ENCODE data around the gene PDE6C. TPM values are rescaled to one million over a fixed set of nuclear protein-coding genes. Genes with fewer than 3 reads are reported as not detected.

PDE6C gene
- total RNA-seq, 2 experiments from 2014 or later = 0.03 to 0.13 TPM

GRCh38 chr10:93604146-93604545 lies 8.2 kb upstream of the PDE6C start:
- intact Hi-C loops (cut with micrococcal nuclease; ENCODE audit: unreplicated experiment) = no loop called here
- 0 out of 2 replicates have a peak overlapping the region, but pooled peaks have one; percentile 4 for H3K4me2 ChIP-seq (ENCODE audit: low read length)
- H2AFZ ChIP-seq (ENCODE audit: low read length) = peak overlapping the region; percentile 43; the same call in 1 of the 2 replicates
- DNase-seq (ENCODE audit: low spot score) = no peak
- H3K4me1 ChIP-seq (ENCODE audit: insufficient read depth, low read length, poor library complexity, severe bottlenecking) = peaks cover 10% of the 10 kb centered on the region
- no peak overlapping the region for H3K27ac ChIP-seq (ENCODE audit: low read depth, low read length, poor library complexity, severe bottlenecking)
- CTCF ChIA-PET (ENCODE audit: unreplicated experiment) = interaction anchor here (0.5 kb wide), 1 partner anchor 8 kb away, joined by 3 read pairs; the partner anchor contains the start of gene PDE6C
- no peaks in the 10 kb centered on the region for H3K9me3 ChIP-seq (ENCODE audit: low read length)
- H3K4me3 ChIP-seq (ENCODE audit: low read depth, low read length, poor library complexity, severe bottlenecking) = no peak overlapping the region
- H3K36me3 ChIP-seq (ENCODE audit: insufficient read depth, low read length) = no peaks in the 10 kb centered on the region
- H3K79me2 ChIP-seq (ENCODE audit: insufficient read depth, low read depth, low read length) = no peaks in the 10 kb centered on the region
- H4K20me1 ChIP-seq (ENCODE audit: insufficient read depth, low read length) = no peaks in the 10 kb centered on the region
- no peaks in the 10 kb centered on the region for H3K9me2 ChIP-seq (ENCODE audit: insufficient read depth, low read length)
- TF ChIP-seq CTCF (conservative IDR thresholded peaks at IDR 0.05; ENCODE audit: low read length) = no peak
- TF ChIP-seq EZH2phosphoT487 (IDR thresholded peaks at IDR 0.05; ENCODE audit: borderline replicate concordance, low read depth, low read length) = no peak
- POLR2A ChIA-PET = no interaction called here
- no TSS peak for BruUV-seq (replicated peaks)

GRCh38 chr10:93608421-93608820 lies 3.9 kb upstream of the PDE6C start:
- DNase-seq (ENCODE audit: low spot score) = no peak
- intact Hi-C loops (cut with micrococcal nuclease; ENCODE audit: unreplicated experiment) = no loop called here
- Histone ChIP-seq H2AFZ (ENCODE audit: low read length) (no peak overlapping the region), H4K20me1 (ENCODE audit: insufficient read depth, low read length) (no peaks in the 10 kb centered on the region), H3K4me2 (ENCODE audit: low read length) (no peak overlapping the region), H3K4me3 (ENCODE audit: low read depth, low read length, poor library complexity, severe bottlenecking) (no peak overlapping the region), H3K9me3 (ENCODE audit: low read length) (no peaks in the 10 kb centered on the region), H3K27ac (ENCODE audit: low read depth, low read length, poor library complexity, severe bottlenecking) (no peak overlapping the region), H3K36me3 (ENCODE audit: insufficient read depth, low read length) (no peaks in the 10 kb centered on the region), H3K4me1 (ENCODE audit: insufficient read depth, low read length, poor library complexity, severe bottlenecking) (peaks cover 15% of the 10 kb centered on the region), H3K79me2 (ENCODE audit: insufficient read depth, low read depth, low read length) (no peaks in the 10 kb centered on the region), H3K9me2 (ENCODE audit: insufficient read depth, low read length) (no peaks in the 10 kb centered on the region)
- ChIA-PET POLR2A (interaction anchor here (0.6 kb wide), 1 partner anchor 45 kb away, joined by 3 read pairs; no protein-coding TSS in a partner anchor), CTCF (ENCODE audit: unreplicated experiment) (no interaction called here)
- BruUV-seq (replicated peaks) = no TSS peak
- TF ChIP-seq CTCF (conservative IDR thresholded peaks at IDR 0.05; ENCODE audit: low read length) (no peak), EZH2phosphoT487 (IDR thresholded peaks at IDR 0.05; ENCODE audit: borderline replicate concordance, low read depth, low read length) (no peak)

GRCh38 chr10:93613126-93613525 lies 789 bp downstream of the PDE6C start:
- intact Hi-C loops (cut with micrococcal nuclease; ENCODE audit: unreplicated experiment) = no loop called here
- Histone ChIP-seq H3K36me3 (ENCODE audit: insufficient read depth, low read length) (no peaks in the 10 kb centered on the region), H3K27ac (ENCODE audit: low read depth, low read length, poor library complexity, severe bottlenecking) (no peak overlapping the region), H3K4me1 (ENCODE audit: insufficient read depth, low read length, poor library complexity, severe bottlenecking) (peaks cover 47% of the 10 kb centered on the region), H3K4me3 (ENCODE audit: low read depth, low read length, poor library complexity, severe bottlenecking) (no peak overlapping the region), H2AFZ (ENCODE audit: low read length) (no peak overlapping the region), H4K20me1 (ENCODE audit: insufficient read depth, low read length) (no peaks in the 10 kb centered on the region), H3K9me2 (ENCODE audit: insufficient read depth, low read length) (no peaks in the 10 kb centered on the region), H3K9me3 (ENCODE audit: low read length) (no peaks in the 10 kb centered on the region), H3K4me2 (ENCODE audit: low read length) (no peak overlapping the region), H3K79me2 (ENCODE audit: insufficient read depth, low read depth, low read length) (no peaks in the 10 kb centered on the region)
- TF ChIP-seq CTCF (conservative IDR thresholded peaks at IDR 0.05; ENCODE audit: low read length) (no peak), EZH2phosphoT487 (IDR thresholded peaks at IDR 0.05; ENCODE audit: borderline replicate concordance, low read depth, low read length) (no peak)
- POLR2A ChIA-PET = no interaction called here
- no peak for DNase-seq (ENCODE audit: low spot score)
- BruUV-seq (replicated peaks) = no TSS peak
- CTCF ChIA-PET (ENCODE audit: unreplicated experiment) = no interaction called here
